ENCODE measurements around the gene PTPN4. TPM values are rescaled to one million over a fixed set of nuclear protein-coding genes. Genes with fewer than 3 reads are reported as not detected.

Gene PTPN4
- total RNA-seq, 1 experiment from 2014 or later: 44.5 TPM

DNA sequence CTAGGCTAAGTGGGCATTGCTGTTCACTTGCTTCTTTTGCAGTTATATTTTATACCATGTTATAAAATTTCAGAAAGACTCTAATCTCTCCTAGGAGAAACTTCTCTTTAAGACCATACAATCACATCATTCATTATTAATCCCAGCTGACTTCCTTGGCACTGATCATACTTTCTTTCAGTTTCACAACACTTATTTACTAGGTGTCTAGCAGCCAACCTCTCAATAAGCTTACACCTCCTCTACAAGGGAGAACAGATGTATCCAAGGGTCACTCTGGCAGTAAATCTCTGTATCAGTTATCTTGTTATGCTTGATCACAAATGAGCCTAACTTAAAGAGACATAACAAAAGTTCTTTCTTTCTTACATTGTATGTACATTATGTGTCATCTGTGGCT is 183.3 kb downstream of the PTPN4 start:
- no peak overlapping the region for H3K4me3 ChIP-seq (ENCODE audit: low read length)
- no peak overlapping the region for H3K27ac ChIP-seq (ENCODE audit: low read length)
- ChIA-PET CTCF (no interaction called here), POLR2A (ENCODE audit: unreplicated experiment) (interaction anchor here (0.6 kb wide), 1 partner anchor 101 kb away, joined by 3 read pairs; no protein-coding TSS in a partner anchor)
- H3K36me3 ChIP-seq (ENCODE audit: low read depth, low read length): peaks cover 14% of the 10 kb centered on the region; the same call in 1 of the 2 replicates
- H3K9me2 ChIP-seq (replicated peaks; ENCODE audit: low read length): no peaks in the 10 kb centered on the region
- no peak overlapping the region for H2AFZ ChIP-seq (ENCODE audit: low read length)
- ATAC-seq (no peak), DNase-seq (no peak)
- peaks cover 3% of the 10 kb centered on the region; the same call in 1 of the 2 replicates for H4K20me1 ChIP-seq (ENCODE audit: low read length)
- no TSS peak for BruUV-seq (replicated peaks)
- TF ChIP-seq EZH2 (IDR thresholded peaks at IDR 0.05; ENCODE audit: low read length, unreplicated experiment) (no peak), EZH2phosphoT487 (IDR thresholded peaks at IDR 0.05; ENCODE audit: borderline replicate concordance, low read length) (no peak)
- TF ChIP-seq, protein P1, sequence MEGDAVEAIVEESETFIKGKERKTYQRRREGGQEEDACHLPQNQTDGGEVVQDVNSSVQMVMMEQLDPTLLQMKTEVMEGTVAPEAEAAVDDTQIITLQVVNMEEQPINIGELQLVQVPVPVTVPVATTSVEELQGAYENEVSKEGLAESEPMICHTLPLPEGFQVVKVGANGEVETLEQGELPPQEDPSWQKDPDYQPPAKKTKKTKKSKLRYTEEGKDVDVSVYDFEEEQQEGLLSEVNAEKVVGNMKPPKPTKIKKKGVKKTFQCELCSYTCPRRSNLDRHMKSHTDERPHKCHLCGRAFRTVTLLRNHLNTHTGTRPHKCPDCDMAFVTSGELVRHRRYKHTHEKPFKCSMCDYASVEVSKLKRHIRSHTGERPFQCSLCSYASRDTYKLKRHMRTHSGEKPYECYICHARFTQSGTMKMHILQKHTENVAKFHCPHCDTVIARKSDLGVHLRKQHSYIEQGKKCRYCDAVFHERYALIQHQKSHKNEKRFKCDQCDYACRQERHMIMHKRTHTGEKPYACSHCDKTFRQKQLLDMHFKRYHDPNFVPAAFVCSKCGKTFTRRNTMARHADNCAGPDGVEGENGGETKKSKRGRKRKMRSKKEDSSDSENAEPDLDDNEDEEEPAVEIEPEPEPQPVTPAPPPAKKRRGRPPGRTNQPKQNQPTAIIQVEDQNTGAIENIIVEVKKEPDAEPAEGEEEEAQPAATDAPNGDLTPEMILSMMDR (conservative IDR thresholded peaks at IDR 0.05; ENCODE audit: low read depth, low read length): no peak
- no peaks in the 10 kb centered on the region for H3K79me2 ChIP-seq (ENCODE audit: low read length)
- H3K4me1 ChIP-seq (ENCODE audit: insufficient read depth, low read length): no peaks in the 10 kb centered on the region
- H3K9me3 ChIP-seq (ENCODE audit: low read length): no peaks in the 10 kb centered on the region
- H3K9ac ChIP-seq (ENCODE audit: low read length): no peak overlapping the region
- intact Hi-C loops (cut with micrococcal nuclease): no loop called here
- no peaks in the 10 kb centered on the region for H3F3A ChIP-seq (ENCODE audit: low read length, unreplicated experiment)
- H3K27me3 ChIP-seq (ENCODE audit: low read length): no peaks in the 10 kb centered on the region
- no peak overlapping the region for H3K4me2 ChIP-seq (ENCODE audit: low read length)

DNA sequence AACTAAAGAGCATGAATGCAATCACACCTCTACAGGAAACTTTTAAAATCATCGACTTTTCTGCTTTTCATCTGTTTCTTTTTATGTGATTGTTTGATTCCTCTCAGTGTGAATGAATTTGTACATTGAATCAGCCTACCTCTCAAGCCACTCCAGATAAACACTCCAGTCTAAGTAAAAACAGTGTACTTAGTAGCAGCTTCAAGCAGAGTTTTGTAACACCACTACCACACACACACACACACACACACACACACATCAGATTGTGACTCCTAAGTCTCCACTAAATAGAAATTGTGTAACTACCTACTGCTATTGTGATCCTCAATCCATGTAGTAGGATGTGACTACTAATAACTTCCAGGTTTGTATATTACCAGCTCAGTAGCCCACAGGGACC is 187.8 kb downstream of the PTPN4 start:
- H3K9me3 ChIP-seq (ENCODE audit: low read length): no peaks in the 10 kb centered on the region
- no peak overlapping the region for H3K4me2 ChIP-seq (ENCODE audit: low read length)
- ATAC-seq: no peak
- intact Hi-C loops (cut with micrococcal nuclease): no loop called here
- H3K4me3 ChIP-seq (ENCODE audit: low read length): no peak overlapping the region
- TF ChIP-seq EZH2 (IDR thresholded peaks at IDR 0.05; ENCODE audit: low read length, unreplicated experiment) (no peak), EZH2phosphoT487 (IDR thresholded peaks at IDR 0.05; ENCODE audit: borderline replicate concordance, low read length) (no peak)
- TF ChIP-seq, protein P1 (conservative IDR thresholded peaks at IDR 0.05; ENCODE audit: low read depth, low read length): no peak
- no peak overlapping the region for H3K27ac ChIP-seq (ENCODE audit: low read length)
- peaks cover 3% of the 10 kb centered on the region; the same call in 1 of the 2 replicates for H4K20me1 ChIP-seq (ENCODE audit: low read length)
- no peaks in the 10 kb centered on the region for H3K9me2 ChIP-seq (replicated peaks; ENCODE audit: low read length)
- H3K79me2 ChIP-seq (ENCODE audit: low read length): no peaks in the 10 kb centered on the region
- no peaks in the 10 kb centered on the region for H3K27me3 ChIP-seq (ENCODE audit: low read length)
- ChIA-PET POLR2A (ENCODE audit: unreplicated experiment) (no interaction called here), CTCF (no interaction called here)
- no peaks in the 10 kb centered on the region for H3F3A ChIP-seq (ENCODE audit: low read length, unreplicated experiment)
- H3K36me3 ChIP-seq (ENCODE audit: low read depth, low read length): peaks cover 16% of the 10 kb centered on the region
- no peak for DNase-seq
- no peak overlapping the region for H2AFZ ChIP-seq (ENCODE audit: low read length)
- BruUV-seq (replicated peaks): no TSS peak
- no peak overlapping the region for H3K9ac ChIP-seq (ENCODE audit: low read length)
- no peaks in the 10 kb centered on the region for H3K4me1 ChIP-seq (ENCODE audit: insufficient read depth, low read length)

DNA sequence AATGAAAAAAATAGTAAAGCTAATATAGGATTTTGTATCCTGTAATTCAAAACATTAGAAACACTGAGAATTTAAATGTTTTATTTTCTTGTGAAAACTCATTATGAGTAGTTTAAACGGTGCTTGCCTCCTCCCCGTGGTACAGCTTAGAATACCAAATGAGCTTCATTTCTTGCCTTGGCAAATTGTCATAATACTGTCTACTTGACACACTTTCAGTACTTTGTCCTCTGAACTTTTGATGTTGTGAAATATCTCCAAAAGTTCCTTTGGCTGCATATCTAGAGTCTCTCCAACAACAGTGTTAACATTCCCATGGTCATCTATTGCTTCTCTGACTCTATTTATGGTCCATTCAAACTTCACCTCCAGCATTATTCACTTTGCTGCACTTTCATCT is 191.2 kb downstream of the PTPN4 start:
- Histone ChIP-seq H3K79me2 (ENCODE audit: low read length) (no peaks in the 10 kb centered on the region), H3K4me3 (ENCODE audit: low read length) (no peak overlapping the region), H4K20me1 (ENCODE audit: low read length) (peaks cover 3% of the 10 kb centered on the region; the same call in 1 of the 2 replicates), H3F3A (ENCODE audit: low read length, unreplicated experiment) (no peaks in the 10 kb centered on the region), H3K4me2 (ENCODE audit: low read length) (no peak overlapping the region), H3K27me3 (ENCODE audit: low read length) (no peaks in the 10 kb centered on the region), H3K9me2 (replicated peaks; ENCODE audit: low read length) (no peaks in the 10 kb centered on the region), H3K27ac (ENCODE audit: low read length) (no peak overlapping the region), H3K9ac (ENCODE audit: low read length) (no peak overlapping the region), H3K4me1 (ENCODE audit: insufficient read depth, low read length) (no peaks in the 10 kb centered on the region), H3K9me3 (ENCODE audit: low read length) (no peaks in the 10 kb centered on the region), H3K36me3 (ENCODE audit: low read depth, low read length) (peaks cover 18% of the 10 kb centered on the region), H2AFZ (ENCODE audit: low read length) (no peak overlapping the region)
- intact Hi-C loops (cut with micrococcal nuclease): no loop called here
- ATAC-seq: no peak
- CTCF ChIA-PET: no interaction called here
- DNase-seq: no peak
- BruUV-seq (replicated peaks): no TSS peak
- POLR2A ChIA-PET (ENCODE audit: unreplicated experiment): no interaction called here
- TF ChIP-seq EZH2 (IDR thresholded peaks at IDR 0.05; ENCODE audit: low read length, unreplicated experiment) (no peak), EZH2phosphoT487 (IDR thresholded peaks at IDR 0.05; ENCODE audit: borderline replicate concordance, low read length) (no peak)
- TF ChIP-seq, protein P1 (conservative IDR thresholded peaks at IDR 0.05; ENCODE audit: low read depth, low read length): no peak
